ENCODE data around the gene RNF207.

GRCh38 chr1:6237093-6237492, 31.2 kb downstream of the RNF207 start:
- TF ChIP-seq FOSL2 (IDR thresholded peaks at IDR 0.05; ENCODE audit: borderline replicate concordance, low read depth): no peak
- no peak for TF ChIP-seq CTCF (IDR thresholded peaks at IDR 0.05)
- TF ChIP-seq FOXM1 (IDR thresholded peaks at IDR 0.05; ENCODE audit: low read depth): no peak
- no peak for TF ChIP-seq YY1 (IDR thresholded peaks at IDR 0.05; ENCODE audit: low read depth)
- no peak for TF ChIP-seq USF2 (IDR thresholded peaks at IDR 0.05; ENCODE audit: borderline replicate concordance, low read depth, low read length)
- TF ChIP-seq USF1 (IDR thresholded peaks at IDR 0.05; ENCODE audit: borderline replicate concordance, low read depth): no peak
- no peak for TF ChIP-seq MXI1 (IDR thresholded peaks at IDR 0.05; ENCODE audit: low read depth, low read length)
- no peak for TF ChIP-seq ZBTB33 (IDR thresholded peaks at IDR 0.05; ENCODE audit: borderline replicate concordance, low read depth)
- TF ChIP-seq EP300 (IDR thresholded peaks at IDR 0.05; ENCODE audit: borderline replicate concordance in 1 of 2, low read depth in 1 of 2, low read length in 1 of 2): no peak
- TF ChIP-seq RFX5 (IDR thresholded peaks at IDR 0.05; ENCODE audit: low read length): no peak
- no peak for TF ChIP-seq MAX (IDR thresholded peaks at IDR 0.05; ENCODE audit: low read depth)
- no peak for TF ChIP-seq RAD21 (IDR thresholded peaks at IDR 0.05; ENCODE audit: low read length)
- TF ChIP-seq TAF1 (IDR thresholded peaks at IDR 0.05; ENCODE audit: borderline replicate concordance, low read depth, low read length): no peak

Data from SK-N-SH (cell line).